ENCODE results near the gene HLA-DQB1. TPM values are rescaled to one million over a fixed set of nuclear protein-coding genes. Genes with fewer than 3 reads are reported as not detected.
"Not testable (repeated sequence)": the region's sequence is repeated elsewhere in the genome, so short reads cannot be mapped to it uniquely, and the experiment has no call there.

The HLA-DQB1 gene
- total RNA-seq, 2 donors from 2014 or later: 2.5 to 2.9 TPM

- no peaks in the 10 kb centered on the region for H3K4me1 Mint-ChIP-seq (ENCODE audit: low read depth)
- peaks cover 10 to 16% of the 10 kb centered on the region in 2 donors for H3K36me3 Mint-ChIP-seq (ENCODE audit: insufficient read depth in 2 of 2)
- peaks cover 13 to 19% of the 10 kb centered on the region in 2 donors for H3K9me3 Mint-ChIP-seq
- H3K27me3 Mint-ChIP-seq (ENCODE audit: low read depth): peaks cover 19% of the 10 kb centered on the region
- DNase-seq: no peak
- no peak overlapping the region for H3K27ac Mint-ChIP-seq
- ATAC-seq (replicated peaks in 1 of 2): no peak
- no peak overlapping the region for H3K4me3 Mint-ChIP-seq
Measured at GRCh38 chr6:32679492-32679891, 13.0 kb upstream of the HLA-DQB1 start.

GRCh38 chr6:32674123-32674522 lies 7.7 kb upstream of the HLA-DQB1 start:
- H3K27me3 Mint-ChIP-seq (ENCODE audit: low read depth): peaks cover 25% of the 10 kb centered on the region
- not testable (repeated sequence) for H3K27ac Mint-ChIP-seq; DNase-seq; H3K4me1 Mint-ChIP-seq (ENCODE audit: low read depth); ATAC-seq (replicated peaks in 1 of 2); H3K4me3 Mint-ChIP-seq
- H3K36me3 Mint-ChIP-seq (ENCODE audit: insufficient read depth in 2 of 2): peaks cover 10 to 24% of the 10 kb centered on the region in 2 donors
- peaks cover 17 to 24% of the 10 kb centered on the region in 2 donors for H3K9me3 Mint-ChIP-seq

GRCh38 chr6:32671908-32672307 lies 5.5 kb upstream of the HLA-DQB1 start:
- DNase-seq; H3K9me3 Mint-ChIP-seq; H3K27ac Mint-ChIP-seq; ATAC-seq (replicated peaks in 1 of 2); H3K4me3 Mint-ChIP-seq: not testable (repeated sequence)
- Mint-ChIP-seq H3K4me1 (ENCODE audit: low read depth) (peaks cover 15% of the 10 kb centered on the region), H3K36me3 (ENCODE audit: insufficient read depth in 2 of 2) (peaks cover 2 to 14% of the 10 kb centered on the region in 2 donors), H3K27me3 (ENCODE audit: low read depth) (peaks cover 24% of the 10 kb centered on the region)

- Mint-ChIP-seq H3K27me3 (ENCODE audit: low read depth) (peaks cover 39% of the 10 kb centered on the region), H3K4me1 (ENCODE audit: low read depth) (peaks cover 33% of the 10 kb centered on the region), H3K36me3 (ENCODE audit: insufficient read depth in 2 of 2) (peaks cover 2 to 13% of the 10 kb centered on the region in 2 donors), H3K9me3 (peaks cover 5 to 7% of the 10 kb centered on the region in 2 donors), H3K27ac (peak overlapping the region; percentile 51), H3K4me3 (no peak overlapping the region)
- DNase-seq: no peak
- ATAC-seq (replicated peaks in 1 of 2): no peak
Measured at GRCh38 chr6:32669893-32670292, 3.4 kb upstream of the HLA-DQB1 start.

- Mint-ChIP-seq H3K9me3 (peaks cover 5 to 7% of the 10 kb centered on the region in 2 donors), H3K36me3 (ENCODE audit: insufficient read depth in 2 of 2) (peaks cover 2 to 13% of the 10 kb centered on the region in 2 donors), H3K4me3 (no peak overlapping the region), H3K4me1 (ENCODE audit: low read depth) (peaks cover 33% of the 10 kb centered on the region), H3K27me3 (ENCODE audit: low read depth) (peaks cover 42% of the 10 kb centered on the region), H3K27ac (no peak overlapping the region)
- DNase-seq (no peak), ATAC-seq (replicated peaks in 1 of 2) (no peak)
Measured at GRCh38 chr6:32669240-32669639, 2.8 kb upstream of the HLA-DQB1 start.

- ATAC-seq (replicated peaks in 1 of 2) (peak; percentile 53 to 71), DNase-seq (peak; percentile 13 to 32)
- H3K4me3 Mint-ChIP-seq: no peak overlapping the region
- H3K27me3 Mint-ChIP-seq (ENCODE audit: low read depth): peaks cover 49% of the 10 kb centered on the region
- peaks cover 2 to 13% of the 10 kb centered on the region in 2 donors for H3K36me3 Mint-ChIP-seq (ENCODE audit: insufficient read depth in 2 of 2)
- H3K27ac Mint-ChIP-seq: no peak overlapping the region
- peaks cover 5% of the 10 kb centered on the region in 2 donors for H3K9me3 Mint-ChIP-seq
- H3K4me1 Mint-ChIP-seq (ENCODE audit: low read depth): peaks cover 33% of the 10 kb centered on the region
Measured at GRCh38 chr6:32668226-32668747, 1.8 kb upstream of the HLA-DQB1 start.

- H3K27ac Mint-ChIP-seq: peak overlapping the region; percentile 20
- no peak for DNase-seq
- no peaks in the 10 kb centered on the region for H3K9me3 Mint-ChIP-seq
- H3K4me3 Mint-ChIP-seq: peak overlapping the region; percentile 76 to 80
- peaks cover 55% of the 10 kb centered on the region for H3K27me3 Mint-ChIP-seq (ENCODE audit: low read depth)
- peaks cover 0 to 5% of the 10 kb centered on the region in 2 donors for H3K36me3 Mint-ChIP-seq (ENCODE audit: insufficient read depth in 2 of 2)
- H3K4me1 Mint-ChIP-seq (ENCODE audit: low read depth): peaks cover 33% of the 10 kb centered on the region
- no peak for ATAC-seq (replicated peaks in 1 of 2)
Measured at GRCh38 chr6:32665661-32666060, 796 bp downstream of the HLA-DQB1 start.

- peak in 1 of 2 donors; percentile 43 for DNase-seq
- Mint-ChIP-seq H3K36me3 (ENCODE audit: insufficient read depth in 2 of 2) (peaks cover 0 to 3% of the 10 kb centered on the region in 2 donors), H3K27me3 (ENCODE audit: low read depth) (peaks cover 55% of the 10 kb centered on the region), H3K4me3 (peak overlapping the region; percentile 76 to 80), H3K9me3 (no peaks in the 10 kb centered on the region), H3K4me1 (ENCODE audit: low read depth) (peaks cover 37% of the 10 kb centered on the region), H3K27ac (peak overlapping the region; percentile 20)
- peak; percentile 47 to 51 for ATAC-seq (replicated peaks in 1 of 2)
Measured at GRCh38 chr6:32664827-32665362, 1.6 kb downstream of the HLA-DQB1 start.

GRCh38 chr6:32664354-32664753 lies 2.1 kb downstream of the HLA-DQB1 start:
- Mint-ChIP-seq H3K27me3 (ENCODE audit: low read depth) (peaks cover 50% of the 10 kb centered on the region), H3K4me3 (peak overlapping the region in 1 of 2 donors; percentile 76), H3K4me1 (ENCODE audit: low read depth) (peaks cover 41% of the 10 kb centered on the region), H3K36me3 (ENCODE audit: insufficient read depth in 2 of 2) (peaks cover 0 to 3% of the 10 kb centered on the region in 2 donors), H3K27ac (no peak overlapping the region), H3K9me3 (no peaks in the 10 kb centered on the region)
- DNase-seq (no peak), ATAC-seq (replicated peaks in 1 of 2) (no peak)

GRCh38 chr6:32662836-32663235 lies 3.6 kb downstream of the HLA-DQB1 start:
- Mint-ChIP-seq H3K27me3 (ENCODE audit: low read depth) (peaks cover 47% of the 10 kb centered on the region), H3K4me1 (ENCODE audit: low read depth) (peaks cover 31% of the 10 kb centered on the region), H3K36me3 (ENCODE audit: insufficient read depth in 2 of 2) (peaks cover 0 to 3% of the 10 kb centered on the region in 2 donors), H3K27ac (no peak overlapping the region), H3K4me3 (peak overlapping the region in 1 of 2 donors; percentile 16), H3K9me3 (no peaks in the 10 kb centered on the region)
- ATAC-seq (replicated peaks in 1 of 2): no peak
- no peak for DNase-seq

GRCh38 chr6:32662099-32662498 lies 4.4 kb downstream of the HLA-DQB1 start:
- Mint-ChIP-seq H3K4me1 (ENCODE audit: low read depth) (peaks cover 27% of the 10 kb centered on the region), H3K27ac (no peak overlapping the region), H3K4me3 (no peak overlapping the region), H3K36me3 (ENCODE audit: insufficient read depth in 2 of 2) (peaks cover 0 to 3% of the 10 kb centered on the region in 2 donors), H3K9me3 (no peaks in the 10 kb centered on the region), H3K27me3 (ENCODE audit: low read depth) (peaks cover 41% of the 10 kb centered on the region)
- DNase-seq (no peak), ATAC-seq (replicated peaks in 1 of 2) (no peak)

- Mint-ChIP-seq H3K36me3 (ENCODE audit: insufficient read depth in 2 of 2) (peaks cover 0 to 3% of the 10 kb centered on the region in 2 donors), H3K27me3 (ENCODE audit: low read depth) (peaks cover 20% of the 10 kb centered on the region), H3K4me1 (ENCODE audit: low read depth) (peaks cover 8% of the 10 kb centered on the region), H3K27ac (peak overlapping the region; percentile 63), H3K4me3 (peak overlapping the region in 1 of 2 donors; percentile 14), H3K9me3 (peaks cover 0 to 2% of the 10 kb centered on the region in 2 donors)
- ATAC-seq (replicated peaks in 1 of 2) (no peak), DNase-seq (no peak)
Measured at GRCh38 chr6:32659856-32660595, 6.4 kb downstream of the HLA-DQB1 start.

GRCh38 chr6:32658268-32658897 lies 8.1 kb downstream of the HLA-DQB1 start:
- no peak for ATAC-seq (replicated peaks in 1 of 2)
- Mint-ChIP-seq H3K4me3 (no peak overlapping the region), H3K27me3 (ENCODE audit: low read depth) (peaks cover 7% of the 10 kb centered on the region), H3K4me1 (ENCODE audit: low read depth) (peaks cover 8% of the 10 kb centered on the region), H3K27ac (no peak overlapping the region), H3K9me3 (peaks cover 0 to 2% of the 10 kb centered on the region in 2 donors), H3K36me3 (ENCODE audit: insufficient read depth in 2 of 2) (peaks cover 0 to 3% of the 10 kb centered on the region in 2 donors)
- no peak for DNase-seq
